HL-60/S4 (cell line): Measurements from ENCODE around the gene SELENOI.

Experiments
- in situ Hi-C: fragments of 300-500 bp; cut with MboI; formaldehyde crosslinking; loops from 2 replicates; pipeline ENCODE4 v1.14.3; 2022; ENCODE audit warnings: low sequenced_read_pairs

SELENOI gene

DNA sequence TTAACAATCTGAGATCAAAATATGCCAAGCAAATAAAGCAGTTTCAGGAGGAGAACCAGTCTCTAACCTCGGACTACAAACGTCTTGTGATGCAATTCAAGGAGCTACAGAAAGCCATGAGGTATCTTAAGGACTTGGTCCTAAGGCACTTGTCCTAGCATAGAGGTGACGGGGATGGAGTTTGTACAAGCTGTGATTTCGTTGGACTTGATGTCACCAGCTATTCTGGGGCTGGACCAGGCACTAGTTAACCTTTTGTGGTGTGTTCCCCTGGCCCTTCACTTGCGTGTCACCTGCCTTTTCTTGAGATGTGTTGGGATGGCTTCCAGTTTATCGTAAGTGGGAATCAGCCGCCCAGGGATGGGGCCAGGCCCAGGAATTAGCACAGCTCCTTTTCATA lies 98.3 kb downstream of the SELENOI start:
- in situ Hi-C loops = no loop called here
